Astrocyte of the cerebellum (primary cell): ENCODE measurements around the gene MRPL2.
A peak's percentile ranks its signal among the peaks of the same experiment; 100 is the strongest.

ENCODE experiments used
- DNase-seq: peaks from one replicate; pipeline ENCODE4 v3.0.0-alpha.2; 2011; ENCODE audit warnings: low read depth
- H3K4me3 ChIP-seq: 2 replicates; pipeline ENCODE4 v1.5.1; 2011; ENCODE audit warnings: mild to moderate bottlenecking, low read depth, low read length, moderate library complexity
- CTCF ChIP-seq: IDR thresholded peaks from 2 replicates; pipeline ENCODE4 v1.5.1; 2012; ENCODE audit warnings: low read length, low read depth, moderate library complexity, mild to moderate bottlenecking; ENCODE audit errors: missing control alignments
- in situ Hi-C: cut with HindIII; loops from 2 replicates; pipeline ENCODE4 v1.10.0; 2017; ENCODE audit warnings: low sequenced_read_pairs

The MRPL2 gene

GRCh38 chr6:43014434-43014909 is 44.8 kb downstream of the MRPL2 start:
- in situ Hi-C loops: no loop called here
- H3K4me3 ChIP-seq: peak overlapping the region; percentile 78
- no peak for TF ChIP-seq CTCF
- no peak for DNase-seq

GRCh38 chr6:43013843-43014433 is 45.3 kb downstream of the MRPL2 start, which contains the start of the genes KLHDC3 and MEA1:
Gene KLHDC3 (plus strand): TSS chr6:43014249. CDS start chr6:43017193, 2,944 bp downstream.
Gene MEA1 (minus strand): TSS chr6:43013946. CDS start chr6:43013813, 133 bp downstream.
- H3K4me3 ChIP-seq: peak within 1 kb of the TSS; percentile 78
- peak; percentile 100 for DNase-seq
- TF ChIP-seq CTCF: no peak
- in situ Hi-C loops: no loop called here

- in situ Hi-C loops: no loop called here
- no peak for DNase-seq
- TF ChIP-seq CTCF: no peak
- peak overlapping the region; percentile 78 for H3K4me3 ChIP-seq
These were observed 46.0 kb downstream of the MRPL2 start for GRCh38 chr6:43013097-43013842.

DNA sequence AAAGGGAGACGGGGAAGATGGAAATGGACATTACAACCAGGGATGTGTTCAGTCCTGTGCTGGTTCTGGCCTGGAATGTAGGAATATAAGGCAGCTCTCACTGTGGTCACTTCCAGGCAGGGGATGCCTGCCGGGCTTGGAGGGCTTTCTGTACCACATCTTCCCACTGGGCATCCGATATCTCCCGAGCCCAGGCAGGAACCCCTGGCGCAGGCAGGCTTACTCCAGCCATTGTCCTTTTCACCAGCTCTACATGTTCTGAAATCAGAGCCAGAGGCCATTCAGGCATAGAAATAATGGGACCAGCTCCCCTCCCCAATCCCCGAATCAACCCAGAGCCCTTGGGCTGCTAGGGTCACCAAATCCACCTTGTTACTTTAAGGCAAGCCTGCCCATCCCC is 46.9 kb downstream of the MRPL2 start:
- in situ Hi-C loops: no loop called here
- no peak overlapping the region for H3K4me3 ChIP-seq
- no peak for DNase-seq
- TF ChIP-seq CTCF: no peak

DNA sequence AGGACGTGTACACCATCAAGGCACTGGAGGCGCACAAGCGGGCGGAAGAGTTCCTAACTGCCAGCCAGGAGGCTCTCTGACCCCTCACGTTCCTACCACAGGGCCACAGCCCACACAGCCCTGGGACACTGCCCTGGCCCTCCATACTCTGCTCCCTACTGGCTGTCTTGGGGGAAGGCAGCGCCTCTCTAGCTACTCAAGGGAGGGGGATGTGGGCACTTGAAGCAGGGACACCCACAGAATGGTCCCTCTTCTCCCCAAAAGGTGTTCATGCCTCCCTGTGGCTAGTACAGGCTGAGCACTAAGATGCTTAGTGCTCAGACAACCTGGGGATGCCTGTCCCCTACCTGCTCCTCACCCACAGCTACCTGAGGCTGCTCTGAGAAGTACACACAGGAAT is 48.0 kb downstream of the MRPL2 start:
- no peak for TF ChIP-seq CTCF
- H3K4me3 ChIP-seq: no peak overlapping the region
- DNase-seq: no peak
- in situ Hi-C loops: no loop called here

DNA sequence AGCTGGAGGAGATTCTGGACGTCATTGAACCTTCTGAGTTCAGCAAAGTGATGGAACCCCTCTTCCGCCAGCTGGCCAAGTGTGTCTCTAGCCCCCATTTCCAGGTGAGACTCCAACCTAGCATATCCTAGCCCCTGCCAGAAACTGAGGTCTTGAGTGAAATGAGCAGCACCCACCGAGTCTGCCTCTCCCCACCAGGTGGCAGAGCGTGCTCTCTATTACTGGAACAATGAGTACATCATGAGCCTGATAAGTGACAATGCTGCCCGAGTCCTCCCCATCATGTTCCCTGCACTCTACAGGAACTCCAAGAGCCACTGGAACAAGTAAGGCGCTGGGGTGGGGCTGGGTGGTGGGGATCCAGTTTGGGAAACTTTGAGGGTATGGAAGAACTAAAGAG is 50.1 kb downstream of the MRPL2 start:
- no peak overlapping the region for H3K4me3 ChIP-seq
- in situ Hi-C loops: no loop called here
- TF ChIP-seq CTCF: peak; percentile 44
- no peak for DNase-seq
